Progenitor cell of endocrine pancreas (in vitro differentiated cells): Measurements from ENCODE around the gene VTCN1. TPM values are rescaled to one million over a fixed set of nuclear protein-coding genes. Genes with fewer than 3 reads are reported as not detected.
"Not testable (repeated sequence)": the region's sequence is repeated elsewhere in the genome, so short reads cannot be mapped to it uniquely, and the experiment has no call there.

Source experiments
- DNase-seq: peaks from one replicate; pipeline ENCODE4 v3.0.0; 2021; ENCODE audit warnings: low spot score; ENCODE audit not compliant: unreplicated experiment
- H3K27ac Mint-ChIP-seq: 2 replicates; pipeline ENCODE4 v1.8.0; 2021; ENCODE audit warnings: mild to moderate bottlenecking, moderate library complexity, mixed read lengths
- H3K27me3 Mint-ChIP-seq: 2 replicates; pipeline ENCODE4 v1.8.0; 2021; ENCODE audit warnings: mixed read lengths
- H3K36me3 Mint-ChIP-seq: 2 replicates; pipeline ENCODE4 v1.8.0; 2022; ENCODE audit warnings: mixed read lengths; ENCODE audit not compliant: insufficient read depth
- H3K4me1 Mint-ChIP-seq: 2 replicates; pipeline ENCODE4 v1.8.0; 2021; ENCODE audit warnings: low read depth, mixed read lengths
- H3K4me3 Mint-ChIP-seq: 2 replicates; pipeline ENCODE4 v1.8.0; 2021; ENCODE audit warnings: low read depth, mild to moderate bottlenecking, moderate library complexity, mixed read lengths
- H3K9me3 Mint-ChIP-seq: 2 replicates; pipeline ENCODE4 v1.8.0; 2021; ENCODE audit warnings: low read depth, mixed read lengths
- total RNA-seq: library from RNA; stranded (reverse); gene quantifications from 2 replicates; pipeline ENCODE4 v1.2.1, GENCODE V29; 2021
- TF ChIP-seq, protein P1 (sequence below): fragments of 200-600 bp; sonication (generic); IDR thresholded peaks from one replicate; pipeline ENCODE4 v1.5.0; 2021; ENCODE audit warnings: antibody characterized with exemption, mild to moderate bottlenecking; ENCODE audit not compliant: unreplicated experiment

The VTCN1 gene
- total RNA-seq, 1 donor from 2014 or later = 1.4 TPM

DNA sequence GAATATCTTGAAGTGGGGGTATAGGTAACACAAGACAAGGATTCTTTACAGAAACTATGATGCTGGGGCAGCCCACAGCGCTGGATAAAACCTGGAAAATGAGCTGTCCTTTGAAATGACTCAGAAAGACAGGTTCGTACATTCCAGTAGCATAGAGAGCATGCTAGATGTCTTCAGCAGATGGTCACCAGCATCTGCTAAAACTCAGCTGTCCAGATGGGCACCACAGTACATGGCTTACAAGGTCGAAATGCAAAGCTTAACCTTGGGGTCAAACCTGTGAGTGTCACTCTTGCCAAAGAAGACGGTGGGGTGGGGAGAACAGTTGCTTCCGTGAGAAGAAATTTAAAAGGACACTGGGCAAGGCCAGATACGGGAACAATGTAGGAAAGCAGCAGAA, 47.9 kb downstream of the VTCN1 start:
- Mint-ChIP-seq H3K4me3 (no peak overlapping the region), H3K27me3 (no peaks in the 10 kb centered on the region), H3K9me3 (peaks cover 11% of the 10 kb centered on the region), H3K4me1 (peaks cover 23% of the 10 kb centered on the region), H3K36me3 (peaks cover 4% of the 10 kb centered on the region), H3K27ac (no peak overlapping the region)
- TF ChIP-seq, protein P1, sequence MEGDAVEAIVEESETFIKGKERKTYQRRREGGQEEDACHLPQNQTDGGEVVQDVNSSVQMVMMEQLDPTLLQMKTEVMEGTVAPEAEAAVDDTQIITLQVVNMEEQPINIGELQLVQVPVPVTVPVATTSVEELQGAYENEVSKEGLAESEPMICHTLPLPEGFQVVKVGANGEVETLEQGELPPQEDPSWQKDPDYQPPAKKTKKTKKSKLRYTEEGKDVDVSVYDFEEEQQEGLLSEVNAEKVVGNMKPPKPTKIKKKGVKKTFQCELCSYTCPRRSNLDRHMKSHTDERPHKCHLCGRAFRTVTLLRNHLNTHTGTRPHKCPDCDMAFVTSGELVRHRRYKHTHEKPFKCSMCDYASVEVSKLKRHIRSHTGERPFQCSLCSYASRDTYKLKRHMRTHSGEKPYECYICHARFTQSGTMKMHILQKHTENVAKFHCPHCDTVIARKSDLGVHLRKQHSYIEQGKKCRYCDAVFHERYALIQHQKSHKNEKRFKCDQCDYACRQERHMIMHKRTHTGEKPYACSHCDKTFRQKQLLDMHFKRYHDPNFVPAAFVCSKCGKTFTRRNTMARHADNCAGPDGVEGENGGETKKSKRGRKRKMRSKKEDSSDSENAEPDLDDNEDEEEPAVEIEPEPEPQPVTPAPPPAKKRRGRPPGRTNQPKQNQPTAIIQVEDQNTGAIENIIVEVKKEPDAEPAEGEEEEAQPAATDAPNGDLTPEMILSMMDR = no peak
- no peak for DNase-seq

DNA sequence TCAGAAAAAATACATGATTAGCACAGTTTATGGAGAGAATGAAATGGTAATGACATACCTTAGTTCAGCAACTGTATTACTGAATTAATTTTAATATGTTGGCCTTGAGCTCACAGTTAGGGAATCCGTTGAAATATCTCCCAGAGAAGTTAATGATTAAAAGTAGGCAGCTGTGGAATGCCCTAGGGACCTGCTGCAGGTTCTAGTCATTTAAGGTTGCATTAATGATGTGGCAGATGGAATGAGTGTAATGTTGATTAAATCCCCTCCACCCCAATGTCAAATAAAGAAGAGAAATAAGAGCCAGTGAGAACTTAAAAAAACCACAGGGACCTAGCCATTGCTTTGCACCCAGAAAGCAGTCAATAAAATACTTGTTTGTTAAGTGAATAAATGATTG, 48.8 kb downstream of the VTCN1 start:
- Mint-ChIP-seq H3K36me3 (peaks cover 4% of the 10 kb centered on the region), H3K4me1 (peaks cover 22% of the 10 kb centered on the region), H3K27ac (peak overlapping the region; percentile 79), H3K27me3 (no peaks in the 10 kb centered on the region), H3K9me3 (peaks cover 16% of the 10 kb centered on the region), H3K4me3 (peak overlapping the region; percentile 12)
- no peak for DNase-seq
- TF ChIP-seq, protein P1 = no peak

DNA sequence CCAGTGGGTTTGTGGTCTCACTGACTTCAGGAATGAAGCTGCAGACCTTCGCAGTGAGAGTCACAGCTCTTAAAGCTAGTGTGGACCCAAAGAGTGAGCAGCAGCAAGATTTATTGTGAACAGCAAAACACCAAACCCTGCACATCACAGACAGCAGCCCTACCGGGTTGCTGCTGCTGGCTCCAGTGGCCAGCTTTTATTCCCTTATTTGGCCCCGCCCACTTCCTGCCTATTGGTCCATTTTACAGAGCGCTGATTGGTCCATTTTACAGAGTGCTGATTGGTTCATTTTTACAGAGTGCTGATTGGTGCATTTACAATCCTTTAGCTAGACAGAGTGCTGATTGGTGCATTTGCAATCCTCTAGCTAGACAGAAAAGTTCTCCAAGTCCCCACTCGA, 59.4 kb downstream of the VTCN1 start:
- H3K4me1 Mint-ChIP-seq = peaks cover 18% of the 10 kb centered on the region
- H3K27me3 Mint-ChIP-seq, H3K27ac Mint-ChIP-seq, H3K9me3 Mint-ChIP-seq, DNase-seq, H3K4me3 Mint-ChIP-seq, H3K36me3 Mint-ChIP-seq: not testable (repeated sequence)

DNA sequence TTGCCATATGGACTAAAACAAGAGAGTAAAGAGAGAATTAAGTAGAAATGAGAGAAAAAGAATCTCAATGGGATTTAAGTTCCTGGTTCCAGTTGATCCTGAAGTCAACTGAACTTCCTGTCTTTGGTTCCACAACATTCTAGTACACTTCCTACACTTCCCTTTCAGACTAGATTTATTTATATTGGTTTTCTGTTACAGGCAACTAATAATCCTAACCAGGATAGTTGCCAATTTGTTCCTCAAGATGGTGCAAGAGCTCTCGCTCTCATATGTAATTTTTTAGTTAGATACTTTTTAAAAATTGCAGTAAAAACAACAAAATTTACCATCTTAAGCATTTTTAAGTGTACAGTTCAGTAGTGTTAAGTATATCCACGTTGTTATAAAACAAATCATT, 60.4 kb downstream of the VTCN1 start:
- no peaks in the 10 kb centered on the region for H3K27me3 Mint-ChIP-seq
- no peak overlapping the region for H3K27ac Mint-ChIP-seq
- H3K4me1 Mint-ChIP-seq = peaks cover 20% of the 10 kb centered on the region

DNA sequence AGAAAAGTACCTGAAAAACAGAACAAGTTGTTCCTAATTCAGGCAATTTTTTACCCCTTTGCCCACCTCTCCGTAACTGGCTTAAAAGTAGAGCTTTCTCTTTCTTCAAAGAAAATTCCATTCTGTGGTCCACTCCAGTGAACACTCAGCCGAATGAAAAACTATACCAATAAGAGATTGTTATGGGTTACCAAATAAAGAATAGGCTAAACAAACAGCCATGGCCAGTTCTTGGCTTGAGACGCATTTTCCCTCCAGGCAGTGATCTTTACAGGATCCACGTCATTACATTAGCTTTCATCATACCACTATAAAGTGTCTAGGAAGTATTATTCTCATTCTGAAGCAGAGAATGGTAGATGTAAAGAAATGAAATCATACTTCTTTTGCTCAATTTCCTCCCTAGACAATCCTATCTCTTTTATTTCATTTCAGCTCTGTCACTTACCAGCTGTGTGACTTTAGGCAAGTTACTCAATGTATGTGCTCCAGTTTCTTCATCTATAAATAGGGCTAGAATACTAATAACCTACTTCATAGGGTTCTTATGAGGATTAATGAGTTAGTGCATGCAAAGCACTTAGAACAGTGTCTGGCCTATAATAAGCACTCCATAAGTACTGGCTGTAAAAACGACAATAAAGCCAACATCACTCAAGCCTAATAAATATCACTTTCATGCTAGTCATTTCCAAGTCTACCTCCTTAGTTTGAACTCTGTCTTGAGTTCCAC, 62.7 kb downstream of the VTCN1 start:
- H3K4me1 Mint-ChIP-seq = peaks cover 23% of the 10 kb centered on the region
- no peak overlapping the region for H3K27ac Mint-ChIP-seq
- no peaks in the 10 kb centered on the region for H3K27me3 Mint-ChIP-seq

More for the DNA sequence above, 60.4 kb downstream of the VTCN1 start:
- Mint-ChIP-seq H3K36me3 (no peaks in the 10 kb centered on the region), H3K4me3 (no peak overlapping the region), H3K9me3 (peaks cover 9% of the 10 kb centered on the region)
- TF ChIP-seq, protein P1 = no peak
- no peak for DNase-seq

More for the DNA sequence above, 62.7 kb downstream of the VTCN1 start:
- DNase-seq = no peak
- Mint-ChIP-seq H3K9me3 (peaks cover 9% of the 10 kb centered on the region), H3K36me3 (no peaks in the 10 kb centered on the region), H3K4me3 (no peak overlapping the region)
- TF ChIP-seq, protein P1 = no peak
